T-helper 1 cell (primary cell): ENCODE measurements around the gene SPCS1.
"Not testable (repeated sequence)": the region's sequence is repeated elsewhere in the genome, so short reads cannot be mapped to it uniquely, and the experiment has no call there.

ENCODE experiments used
- DNase-seq, 5 donors: peaks; one replicate each; pipeline ENCODE4 v3.0.0-alpha.2; 2012 to 2020

Gene SPCS1

GRCh38 chr3:52695798-52696671, 9.9 kb upstream of the SPCS1 start:
- no peak for DNase-seq

- no peak for DNase-seq
Observed at GRCh38 chr3:52696830-52697631, 8.9 kb upstream of the SPCS1 start.

- no peak for DNase-seq
Observed at GRCh38 chr3:52697632-52697965, 8.3 kb upstream of the SPCS1 start.

GRCh38 chr3:52703341-52703740, 2.6 kb upstream of the SPCS1 start:
- no peak for DNase-seq

- DNase-seq: peak in 1 of 5 donors; percentile 12
Observed at GRCh38 chr3:52704611-52705437, 1.1 kb upstream of the SPCS1 start.

- no peak for DNase-seq
Observed at GRCh38 chr3:52705438-52705687, 543 bp upstream of the SPCS1 start.

- DNase-seq: no peak
Observed at GRCh38 chr3:52707585-52707984, 1.7 kb downstream of the SPCS1 start.

- DNase-seq: no peak
Observed at GRCh38 chr3:52710512-52710911, 4.6 kb downstream of the SPCS1 start.

GRCh38 chr3:52712291-52713212, 6.6 kb downstream of the SPCS1 start:
- no peak for DNase-seq

GRCh38 chr3:52714335-52715302, 8.7 kb downstream of the SPCS1 start:
- no peak for DNase-seq

GRCh38 chr3:52715714-52716305, 9.9 kb downstream of the SPCS1 start:
- DNase-seq: no peak

GRCh38 chr3:52719618-52720017, 13.7 kb downstream of the SPCS1 start:
- DNase-seq: no peak

GRCh38 chr3:52721002-52721729, 15.3 kb downstream of the SPCS1 start:
- peak in 1 of 5 donors; percentile 68 for DNase-seq

- no peak for DNase-seq
Observed at GRCh38 chr3:52721730-52722008, 15.8 kb downstream of the SPCS1 start.

GRCh38 chr3:52722491-52722890, 16.6 kb downstream of the SPCS1 start:
- DNase-seq: no peak

GRCh38 chr3:52723935-52724334, 18.0 kb downstream of the SPCS1 start:
- DNase-seq: no peak

GRCh38 chr3:52724511-52724910, 18.6 kb downstream of the SPCS1 start:
- DNase-seq: no peak

GRCh38 chr3:52728753-52729152, 22.8 kb downstream of the SPCS1 start:
- not testable (repeated sequence) for DNase-seq

GRCh38 chr3:52730681-52731080, 24.8 kb downstream of the SPCS1 start:
- no peak for DNase-seq

GRCh38 chr3:52731590-52731989, 25.7 kb downstream of the SPCS1 start:
- DNase-seq: no peak
